ENCODE data around the gene TYMP. TPM values are rescaled to one million over a fixed set of nuclear protein-coding genes. Genes with fewer than 3 reads are reported as not detected.

The TYMP gene
- total RNA-seq, 4 donors from 2014 or later: 18.5 to 55.1 (median 39.3) TPM

- 50 to 68% methylated on average over 1 to 3 of the region's 13 CpGs for whole genome bisulfite sequencing, 2 donors (ENCODE audit: low coverage in 1 of 2)
- H3K9me3 ChIP-seq: no peaks in the 10 kb centered on the region
- H3K27ac ChIP-seq: no peak overlapping the region
- H3K27me3 ChIP-seq: no peaks in the 10 kb centered on the region
- no peak for TF ChIP-seq CTCF (IDR thresholded peaks at IDR 0.05)
- TF ChIP-seq POLR2A (IDR thresholded peaks at IDR 0.05): no peak
- no peak for TF ChIP-seq EP300 (IDR thresholded peaks at IDR 0.05)
- no peak for TF ChIP-seq POLR2AphosphoS5 (IDR thresholded peaks at IDR 0.05)
- no peak overlapping the region for H3K4me3 ChIP-seq
- no peaks in the 10 kb centered on the region for H3K4me1 ChIP-seq
- ATAC-seq: no peak
- peaks cover 0 to 72% of the 10 kb centered on the region in 2 donors for H3K36me3 ChIP-seq
Observed at GRCh38 chr22:50569896-50570535, 40.2 kb upstream of the TYMP start.

GRCh38 chr22:50569041-50569459, 39.2 kb upstream of the TYMP start:
- no peak overlapping the region for H3K4me3 ChIP-seq
- H3K36me3 ChIP-seq: peaks cover 0 to 67% of the 10 kb centered on the region in 2 donors
- no peak for ATAC-seq
- TF ChIP-seq POLR2AphosphoS5 (IDR thresholded peaks at IDR 0.05) (no peak), EP300 (IDR thresholded peaks at IDR 0.05) (no peak), POLR2A (IDR thresholded peaks at IDR 0.05) (no peak), CTCF (IDR thresholded peaks at IDR 0.05) (no peak)
- H3K4me1 ChIP-seq: peaks cover 0 to 5% (median 0%) of the 10 kb centered on the region in 3 donors
- H3K9me3 ChIP-seq: no peaks in the 10 kb centered on the region
- 86% methylated on average over 1 of the region's 8 CpGs; no CpG with 5 or more reads in 1 of the 2 donors for WGBS, 2 donors (ENCODE audit: low coverage in 1 of 2)
- no peak overlapping the region for H3K27ac ChIP-seq
- H3K27me3 ChIP-seq: no peaks in the 10 kb centered on the region

- H3K9me3 ChIP-seq: no peaks in the 10 kb centered on the region
- peaks cover 0 to 63% of the 10 kb centered on the region in 2 donors for H3K36me3 ChIP-seq
- 94 to 100% methylated on average over 3 to 4 of the region's 7 CpGs for WGBS, 2 donors (ENCODE audit: low coverage in 1 of 2)
- H3K27ac ChIP-seq: no peak overlapping the region
- no peak for ATAC-seq
- no peaks in the 10 kb centered on the region for H3K27me3 ChIP-seq
- no peak for TF ChIP-seq EP300 (IDR thresholded peaks at IDR 0.05)
- no peak for TF ChIP-seq CTCF (IDR thresholded peaks at IDR 0.05)
- TF ChIP-seq POLR2AphosphoS5 (IDR thresholded peaks at IDR 0.05): no peak
- TF ChIP-seq POLR2A (IDR thresholded peaks at IDR 0.05): no peak
- H3K4me1 ChIP-seq: peaks cover 0 to 9% (median 2%) of the 10 kb centered on the region in 3 donors
- H3K4me3 ChIP-seq: no peak overlapping the region
Observed at GRCh38 chr22:50568626-50569025, 38.8 kb upstream of the TYMP start.

- Histone ChIP-seq H3K36me3 (peaks cover 0 to 55% of the 10 kb centered on the region in 2 donors), H3K27me3 (no peaks in the 10 kb centered on the region), H3K4me1 (peaks cover 0 to 18% (median 7%) of the 10 kb centered on the region in 3 donors), H3K27ac (no peak overlapping the region), H3K4me3 (no peak overlapping the region), H3K9me3 (no peaks in the 10 kb centered on the region)
- WGBS, 2 donors (ENCODE audit: low coverage in 1 of 2): 83 to 100% methylated on average over 1 to 2 of the region's 7 CpGs
- TF ChIP-seq EP300 (IDR thresholded peaks at IDR 0.05) (no peak), CTCF (IDR thresholded peaks at IDR 0.05) (no peak), POLR2A (IDR thresholded peaks at IDR 0.05) (no peak), POLR2AphosphoS5 (IDR thresholded peaks at IDR 0.05) (no peak)
- ATAC-seq: no peak
Observed at GRCh38 chr22:50567721-50568252, 38.0 kb upstream of the TYMP start.

GRCh38 chr22:50564289-50564688, 34.5 kb upstream of the TYMP start:
- H3K9me3 ChIP-seq: no peaks in the 10 kb centered on the region
- H3K4me1 ChIP-seq: peaks cover 0 to 22% (median 7%) of the 10 kb centered on the region in 3 donors
- peak overlapping the region in 1 of 4 donors; percentile 68 for H3K27ac ChIP-seq
- H3K4me3 ChIP-seq: no peak overlapping the region
- peaks cover 0 to 20% of the 10 kb centered on the region in 2 donors for H3K36me3 ChIP-seq
- WGBS, 2 donors (ENCODE audit: low coverage in 1 of 2): 74 to 80% methylated on average over 2 to 3 of the region's 11 CpGs
- ATAC-seq: no peak
- TF ChIP-seq POLR2AphosphoS5 (IDR thresholded peaks at IDR 0.05): no peak
- TF ChIP-seq EP300 (IDR thresholded peaks at IDR 0.05): no peak
- no peak for TF ChIP-seq POLR2A (IDR thresholded peaks at IDR 0.05)
- TF ChIP-seq CTCF (IDR thresholded peaks at IDR 0.05): no peak
- H3K27me3 ChIP-seq: no peaks in the 10 kb centered on the region
